Endothelial cell of umbilical vein (primary cell): ENCODE results near the gene SWT1. TPM values are rescaled to one million over a fixed set of nuclear protein-coding genes. Genes with fewer than 3 reads are reported as not detected.

Experiments used
- BruUV-seq: library from RNA; stranded (reverse); fragments of 400-500 nt; replicated peaks from 2 replicates; lab custom pipeline; 2021; lab: Mats Ljungman, UMichigan
- CTCF ChIA-PET: fragments of 300-600, 350-600 bp; sonication (Branson Sonifier 250); formaldehyde crosslinking; loops from one replicate; lab custom pipeline; 2021; ENCODE audit warnings: antibody characterized with exemption, inconsistent platforms; lab: Charles Lee
- POLR2A ChIA-PET: fragments of 300-600, 350-600 bp; sonication (Branson Sonifier 250); formaldehyde crosslinking; loops from one replicate; lab custom pipeline; 2021; ENCODE audit warnings: antibody characterized with exemption, inconsistent platforms; lab: Charles Lee
- DNase-seq: peaks from one replicate; pipeline ENCODE4 v3.0.0-alpha.2; 2011; ENCODE audit warnings: low read depth, low spot score
- FAIRE-seq: peaks from 2 replicates; lab custom pipeline; 2011; peaks lifted over from hg19 to GRCh38; lab: Jason Lieb, UNC
- H2AFZ ChIP-seq: 2 replicates; pipeline ENCODE4 v1.6.0; 2012; ENCODE audit warnings: low read depth, low read length, control low read depth, inconsistent platforms
- H3K27ac ChIP-seq: 2 replicates; pipeline ENCODE4 v1.5.1; 2011; ENCODE audit warnings: low read depth, mild to moderate bottlenecking, control low read depth, low read length, moderate library complexity; ENCODE audit not compliant: insufficient read depth
- H3K27me3 ChIP-seq, 2 experiments: 2 replicates each; pipeline versions ENCODE4 v1.6.0 to v1.6.1; 2011; ENCODE audit warnings: low read length in 2 of 2, mixed read lengths in 1 of 2; ENCODE audit not compliant: control insufficient read depth in 2 of 2, insufficient read depth in 2 of 2
- H3K36me3 ChIP-seq, 2 experiments: 2 replicates in 1 of 2; 3 replicates in 1 of 2; pipeline ENCODE4 v1.5.1; 2011; ENCODE audit warnings: low read length in 2 of 2, mild to moderate bottlenecking in 1 of 2, moderate library complexity in 1 of 2; ENCODE audit not compliant: control insufficient read depth in 2 of 2, insufficient read depth in 2 of 2; ENCODE audit errors: extremely low read depth in 1 of 2
- H3K4me1 ChIP-seq: 3 replicates; pipeline ENCODE4 v1.5.1; 2011; ENCODE audit warnings: mild to moderate bottlenecking, low read length; ENCODE audit not compliant: control insufficient read depth, insufficient read depth; ENCODE audit errors: extremely low read depth
- H3K4me2 ChIP-seq: 2 replicates; pipeline ENCODE4 v1.6.1; 2011; ENCODE audit warnings: low read length, control low read depth, mixed read lengths; ENCODE audit not compliant: insufficient read depth
- H3K4me3 ChIP-seq, 3 experiments: fragments of 200-600 bp in 1 of 3; sonication (generic), shearing (Covaris generic) in 1 of 3; replicated peaks in 1 of 3; 2 replicates each; pipeline ENCODE4 v1.5.1; 2011 to 2016; ENCODE audit warnings: control low read depth in 3 of 3, low read length in 3 of 3, mild to moderate bottlenecking in 2 of 3, inconsistent platforms in 1 of 3, low read depth in 1 of 3, moderate library complexity in 1 of 3; ENCODE audit not compliant: insufficient read depth in 1 of 3
- H3K79me2 ChIP-seq: 2 replicates; pipeline ENCODE4 v1.6.0; 2012; ENCODE audit warnings: low read length, inconsistent platforms; ENCODE audit not compliant: control insufficient read depth, insufficient read depth
- H3K9ac ChIP-seq: replicated peaks from 2 replicates; pipeline ENCODE3; 2011; ENCODE audit warnings: low read length, control low read depth; ENCODE audit not compliant: insufficient read depth; ENCODE audit errors: extremely low read depth
- H3K9me1 ChIP-seq: replicated peaks from 3 replicates; pipeline ENCODE4 v1.6.0; 2011; ENCODE audit warnings: mild to moderate bottlenecking, low read length; ENCODE audit not compliant: control insufficient read depth, insufficient read depth; ENCODE audit errors: extremely low read depth
- H3K9me3 ChIP-seq: replicated peaks from 2 replicates; pipeline ENCODE4 v1.5.1; 2012; ENCODE audit warnings: low read length, inconsistent platforms; ENCODE audit not compliant: control insufficient read depth, insufficient read depth
- H4K20me1 ChIP-seq: replicated peaks from 2 replicates; pipeline ENCODE3; 2011; ENCODE audit warnings: mild to moderate bottlenecking, low read length; ENCODE audit not compliant: control insufficient read depth, insufficient read depth; ENCODE audit errors: extremely low read depth
- EZH2 ChIP-seq: IDR thresholded peaks from 2 replicates; pipeline ENCODE4 v1.6.1; 2012; ENCODE audit warnings: borderline replicate concordance, low read depth, mild to moderate bottlenecking, moderate library complexity, low read length, inconsistent platforms; ENCODE audit not compliant: severe bottlenecking
- FOS ChIP-seq: IDR thresholded peaks from 2 replicates; pipeline ENCODE4 v1.6.1; 2011; ENCODE audit warnings: mild to moderate bottlenecking, low read length, moderate library complexity, borderline replicate concordance; ENCODE audit not compliant: insufficient read depth
- JUN ChIP-seq: IDR thresholded peaks from 2 replicates; pipeline ENCODE4 v1.6.1; 2011; ENCODE audit warnings: borderline replicate concordance, low read depth; ENCODE audit not compliant: insufficient read length, insufficient read depth
- MAX ChIP-seq: IDR thresholded peaks from 2 replicates; pipeline ENCODE4 v1.6.1; 2011; ENCODE audit not compliant: insufficient read depth, insufficient read length
- MYC ChIP-seq: IDR thresholded peaks from one replicate; pipeline ENCODE4 v1.6.1; 2011; ENCODE audit warnings: mild to moderate bottlenecking, low read depth, low read length
- POLR2A ChIP-seq: IDR thresholded peaks from 2 replicates; pipeline ENCODE4 v1.6.1; 2012; ENCODE audit warnings: low read depth, mild to moderate bottlenecking, control low read depth, low read length
- POLR2AphosphoS5 ChIP-seq: IDR thresholded peaks from 2 replicates; pipeline ENCODE4 v1.6.1; 2012; ENCODE audit warnings: low read depth, mild to moderate bottlenecking, control low read depth, low read length, moderate library complexity; ENCODE audit not compliant: insufficient read depth
- dilution Hi-C: fragments of 300-500 bp; cut with MboI; formaldehyde crosslinking; loops from one replicate; pipeline ENCODE4 v1.15.0; 2019; ENCODE audit warnings: low sequenced_read_pairs; ENCODE audit not compliant: extremely low pct_ligation_motif_present
- intact Hi-C: fragments of 100-400 bp; cut with micrococcal nuclease; formaldehyde crosslinking; loops from one replicate; pipeline ENCODE4 v1.10.0; 2022
- polyA plus RNA-seq, 4 experiments: library from polyadenylated mRNA; depleted of rRNA in 3 of 4; stranded (reverse) in 3 of 4; unstranded in 1 of 4; fragments of >200 nt; gene quantifications; 2 replicates each; pipeline versions ENCODE4 v1.2.1 to v1.2.3, GENCODE V29; 2011 to 2012; ENCODE audit warnings: missing spikeins in 1 of 4
- total RNA-seq: library from RNA; stranded (reverse); gene quantifications from 2 replicates; pipeline ENCODE4 v1.2.3, GENCODE V29; 2021
- TF ChIP-seq, protein P1 (sequence below), 2 donors: IDR thresholded peaks; 1 replicate in 1 of 2; 2 replicates in 1 of 2; pipeline ENCODE4 v1.5.1; 2011; ENCODE audit warnings: low read length in 2 of 2, mild to moderate bottlenecking in 2 of 2, moderate library complexity in 2 of 2, control low read depth in 1 of 2, inconsistent platforms in 1 of 2, low read depth in 1 of 2; ENCODE audit not compliant: insufficient read depth in 1 of 2; ENCODE audit errors: extremely low read depth in 1 of 2

The SWT1 gene
- total and polyA plus RNA-seq, 2 donors (not counting 3 experiments of a cell fraction or from before 2014, with no cell fraction given), result 1.0 to 4.3 TPM

DNA sequence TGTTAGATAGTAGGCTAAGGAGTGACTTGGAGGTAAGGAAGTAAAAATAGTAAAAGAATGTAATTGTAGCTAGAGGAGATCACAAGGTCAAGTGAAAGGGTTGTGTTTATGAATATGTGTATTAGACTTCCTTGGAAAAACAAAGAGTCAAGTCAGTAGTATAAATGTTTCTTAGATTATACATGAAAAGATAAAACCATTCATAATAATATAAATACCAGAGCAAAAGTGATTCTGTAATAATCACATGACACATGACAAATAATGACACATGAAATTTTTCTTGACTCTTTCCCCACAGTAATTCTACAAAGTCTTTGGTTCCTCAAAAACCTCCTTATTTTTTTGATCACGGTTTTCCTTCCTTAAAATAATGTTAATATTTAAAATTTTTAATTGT is 103.6 kb downstream of the SWT1 start:
- POLR2A ChIA-PET, result no interaction called here
- Histone ChIP-seq H2AFZ (no peak overlapping the region), H3K27ac (no peak overlapping the region), H3K4me1 (peaks cover 9% of the 10 kb centered on the region), H3K9me1 (no peaks in the 10 kb centered on the region), H3K27me3 (no peaks in the 10 kb centered on the region), H3K4me3 (no peak overlapping the region), H3K79me2 (no peaks in the 10 kb centered on the region), H3K9ac (no peak overlapping the region), H4K20me1 (no peaks in the 10 kb centered on the region), H3K36me3 (no peaks in the 10 kb centered on the region), H3K9me3 (no peaks in the 10 kb centered on the region), H3K4me2 (no peak overlapping the region)
- CTCF ChIA-PET, result no interaction called here
- TF ChIP-seq POLR2AphosphoS5, result no peak
- peak; percentile 5 for TF ChIP-seq JUN
- DNase-seq (peak; percentile 47), FAIRE-seq (no peak)
- dilution Hi-C loops (no loop called here), intact Hi-C loops (no loop called here)
- BruUV-seq, result no TSS peak

DNA sequence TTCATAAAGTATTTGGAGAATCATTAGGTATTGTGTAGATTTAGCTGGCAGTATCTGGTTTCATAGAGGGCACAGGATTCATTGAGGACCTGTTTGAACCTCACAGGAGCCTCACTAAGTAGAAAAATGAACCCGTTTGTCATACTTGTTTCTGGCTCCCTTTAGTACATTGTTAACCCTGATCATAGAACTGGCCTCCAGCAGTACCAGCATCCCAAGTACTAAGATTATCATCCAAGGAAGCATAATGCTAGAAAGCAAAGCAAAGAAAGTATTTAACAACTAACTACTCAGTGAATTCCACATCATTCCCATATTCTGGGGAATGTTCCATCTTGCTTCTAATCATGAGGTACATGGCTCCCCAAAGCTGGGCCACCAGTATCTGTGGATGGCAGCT is 105.2 kb downstream of the SWT1 start:
- Histone ChIP-seq H3K9me3 (no peaks in the 10 kb centered on the region), H2AFZ (no peak overlapping the region), H3K36me3 (no peaks in the 10 kb centered on the region), H3K4me3 (no peak overlapping the region), H4K20me1 (no peaks in the 10 kb centered on the region), H3K9me1 (no peaks in the 10 kb centered on the region), H3K27me3 (no peaks in the 10 kb centered on the region), H3K79me2 (no peaks in the 10 kb centered on the region), H3K4me2 (no peak overlapping the region), H3K4me1 (peaks cover 9% of the 10 kb centered on the region), H3K27ac (no peak overlapping the region), H3K9ac (no peak overlapping the region)
- no TSS peak for BruUV-seq
- ChIA-PET CTCF (interaction anchor here (1.4 to 1.9 kb wide), 2 partner anchors 13 to 24 kb away, joined by 4 read pairs; no protein-coding TSS in a partner anchor), POLR2A (no interaction called here)
- intact Hi-C loops, result no loop called here
- TF ChIP-seq JUN (no peak), FOS (no peak), POLR2A (no peak), MYC (no peak), EZH2 (no peak), MAX (no peak)
- TF ChIP-seq, protein P1, sequence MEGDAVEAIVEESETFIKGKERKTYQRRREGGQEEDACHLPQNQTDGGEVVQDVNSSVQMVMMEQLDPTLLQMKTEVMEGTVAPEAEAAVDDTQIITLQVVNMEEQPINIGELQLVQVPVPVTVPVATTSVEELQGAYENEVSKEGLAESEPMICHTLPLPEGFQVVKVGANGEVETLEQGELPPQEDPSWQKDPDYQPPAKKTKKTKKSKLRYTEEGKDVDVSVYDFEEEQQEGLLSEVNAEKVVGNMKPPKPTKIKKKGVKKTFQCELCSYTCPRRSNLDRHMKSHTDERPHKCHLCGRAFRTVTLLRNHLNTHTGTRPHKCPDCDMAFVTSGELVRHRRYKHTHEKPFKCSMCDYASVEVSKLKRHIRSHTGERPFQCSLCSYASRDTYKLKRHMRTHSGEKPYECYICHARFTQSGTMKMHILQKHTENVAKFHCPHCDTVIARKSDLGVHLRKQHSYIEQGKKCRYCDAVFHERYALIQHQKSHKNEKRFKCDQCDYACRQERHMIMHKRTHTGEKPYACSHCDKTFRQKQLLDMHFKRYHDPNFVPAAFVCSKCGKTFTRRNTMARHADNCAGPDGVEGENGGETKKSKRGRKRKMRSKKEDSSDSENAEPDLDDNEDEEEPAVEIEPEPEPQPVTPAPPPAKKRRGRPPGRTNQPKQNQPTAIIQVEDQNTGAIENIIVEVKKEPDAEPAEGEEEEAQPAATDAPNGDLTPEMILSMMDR (IDR thresholded peaks at IDR 0.05; ENCODE audit: extremely low read depth in 1 of 2, insufficient read depth in 1 of 2, low read depth in 1 of 2, low read length in 2 of 2), result no peak
- dilution Hi-C loops, result no loop called here
- DNase-seq (no peak), FAIRE-seq (no peak)
